GM19023 (cell line): ENCODE data around the gene IL12RB2.
A peak's percentile ranks its signal among the peaks of the same experiment; 100 is the strongest.

Source experiments
- ATAC-seq: cut with Tn5 transposase; IDR thresholded peaks from one replicate; pipeline ENCODE4 v1.9.1; 2021; ENCODE audit warnings: mild to moderate bottlenecking, moderate library complexity; ENCODE audit not compliant: unreplicated experiment

Gene IL12RB2

GRCh38 chr1:67347688-67348472 lies 40.2 kb downstream of the IL12RB2 start:
- ATAC-seq = no peak

GRCh38 chr1:67348586-67349252 lies 41.0 kb downstream of the IL12RB2 start:
- no peak for ATAC-seq

DNA sequence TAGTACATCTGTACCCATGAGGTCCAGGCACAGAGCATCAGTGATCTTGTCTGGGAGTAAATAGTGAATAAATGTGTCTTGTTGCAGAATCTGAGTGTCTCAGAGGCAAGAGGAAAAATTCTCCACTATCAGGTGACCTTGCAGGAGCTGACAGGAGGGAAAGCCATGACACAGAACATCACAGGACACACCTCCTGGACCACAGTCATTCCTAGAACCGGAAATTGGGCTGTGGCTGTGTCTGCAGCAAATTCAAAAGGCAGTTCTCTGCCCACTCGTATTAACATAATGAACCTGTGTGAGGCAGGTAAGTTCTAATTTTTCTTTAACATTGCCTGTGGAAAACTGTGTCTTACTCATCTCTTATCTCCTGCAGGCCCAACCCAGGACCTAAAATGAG lies 43.1 kb downstream of the IL12RB2 start:
- ATAC-seq = peak; percentile 75

- ATAC-seq = no peak
Observed at GRCh38 chr1:67352211-67352610, 44.5 kb downstream of the IL12RB2 start.

- no peak for ATAC-seq
Observed at GRCh38 chr1:67355745-67356424, 48.2 kb downstream of the IL12RB2 start.

GRCh38 chr1:67359592-67359991 lies 51.9 kb downstream of the IL12RB2 start:
- ATAC-seq = no peak

DNA sequence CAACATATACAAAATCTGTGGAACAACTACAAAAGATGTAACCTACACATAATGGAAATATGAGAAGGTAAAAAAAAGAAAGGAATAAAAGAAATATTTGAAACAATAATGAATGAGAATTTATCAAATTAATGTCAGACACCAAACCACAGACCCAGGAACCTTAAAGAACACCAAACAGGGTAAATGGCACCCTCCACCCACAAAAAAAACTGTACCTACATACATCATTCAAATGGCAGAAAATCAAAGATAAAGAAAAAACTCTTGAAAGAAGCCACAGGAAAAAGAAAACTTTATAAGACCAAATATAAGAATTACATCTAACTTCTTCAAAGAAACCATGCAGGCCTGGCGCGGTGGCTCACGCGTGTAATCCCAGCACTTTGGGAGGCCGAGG lies 54.0 kb downstream of the IL12RB2 start:
- ATAC-seq = no peak

DNA sequence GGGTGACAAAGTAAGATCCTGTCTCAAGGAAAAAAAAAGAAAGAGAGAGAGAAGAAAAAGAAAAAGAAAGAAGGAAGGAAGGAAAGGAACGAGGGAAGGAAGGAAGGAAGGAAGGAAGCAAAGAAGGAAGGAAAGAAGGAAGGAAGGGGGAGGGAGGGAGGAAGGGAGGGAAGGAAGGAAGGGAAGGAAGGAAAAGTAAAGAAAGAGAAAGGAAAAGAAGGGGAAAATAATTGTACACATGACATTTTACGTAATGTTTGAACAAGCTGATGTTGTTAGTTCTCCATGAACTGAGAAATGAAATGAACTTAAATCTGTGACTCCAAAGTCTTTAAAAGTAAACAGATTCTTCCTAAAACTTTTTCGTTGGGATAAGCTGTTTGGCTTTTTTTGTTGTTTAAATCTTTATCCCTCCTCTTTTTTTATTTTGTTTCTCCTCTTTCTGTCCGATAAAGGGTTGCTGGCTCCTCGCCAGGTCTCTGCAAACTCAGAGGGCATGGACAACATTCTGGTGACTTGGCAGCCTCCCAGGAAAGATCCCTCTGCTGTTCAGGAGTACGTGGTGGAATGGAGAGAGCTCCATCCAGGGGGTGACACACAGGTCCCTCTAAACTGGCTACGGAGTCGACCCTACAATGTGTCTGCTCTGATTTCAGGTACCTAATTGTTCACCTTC lies 59.8 kb downstream of the IL12RB2 start:
- no peak for ATAC-seq

- ATAC-seq = no peak
Observed at GRCh38 chr1:67368046-67368514, 60.4 kb downstream of the IL12RB2 start.

GRCh38 chr1:67371043-67371442 lies 63.4 kb downstream of the IL12RB2 start:
- no peak for ATAC-seq

DNA sequence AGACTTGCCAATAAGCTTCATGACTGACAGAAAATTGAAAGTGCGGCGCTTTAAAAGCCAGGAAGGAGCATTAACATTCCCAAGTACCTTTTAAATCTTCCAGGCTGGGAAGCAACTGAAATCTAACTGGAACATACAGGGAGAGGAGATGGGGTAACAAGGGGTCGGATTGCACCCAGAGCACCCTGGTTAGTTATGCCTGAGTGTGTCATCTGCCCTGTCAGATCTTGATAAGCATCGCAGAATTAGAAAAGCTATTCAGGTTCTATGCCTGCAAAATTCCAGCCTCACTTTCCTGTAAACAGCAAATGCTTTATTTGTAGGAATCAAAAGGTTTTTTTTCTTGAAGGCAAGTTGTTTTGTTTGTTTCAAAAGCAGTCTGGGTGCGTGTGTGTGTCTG lies 64.0 kb downstream of the IL12RB2 start:
- ATAC-seq = no peak

GRCh38 chr1:67372136-67372535 lies 64.5 kb downstream of the IL12RB2 start:
- ATAC-seq = no peak

GRCh38 chr1:67372898-67373297 lies 65.2 kb downstream of the IL12RB2 start:
- ATAC-seq = no peak

GRCh38 chr1:67376381-67376780 lies 68.7 kb downstream of the IL12RB2 start:
- no peak for ATAC-seq

- no peak for ATAC-seq
Observed at GRCh38 chr1:67377253-67377652, 69.6 kb downstream of the IL12RB2 start.

DNA sequence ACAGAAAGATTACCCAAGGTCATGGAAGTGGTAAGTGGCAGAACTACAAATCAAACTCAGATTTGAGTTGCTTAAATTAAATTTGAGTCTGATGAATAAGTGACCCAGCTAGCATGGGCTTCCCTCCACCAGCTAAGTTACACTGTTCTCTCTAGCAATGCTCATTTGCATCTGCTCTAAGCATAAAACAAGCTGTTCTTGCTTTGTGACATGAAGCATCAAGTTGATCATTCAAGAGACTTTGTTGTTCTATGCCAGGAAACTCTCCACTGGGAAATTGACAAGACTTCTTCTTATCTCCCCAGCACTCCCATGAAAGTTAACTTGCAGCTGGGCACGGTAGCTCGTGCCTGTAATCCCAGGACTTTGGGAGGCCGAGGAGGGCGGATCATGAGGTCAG lies 73.5 kb downstream of the IL12RB2 start:
- no peak for ATAC-seq

GRCh38 chr1:67382292-67382691 lies 74.6 kb downstream of the IL12RB2 start:
- ATAC-seq = no peak

DNA sequence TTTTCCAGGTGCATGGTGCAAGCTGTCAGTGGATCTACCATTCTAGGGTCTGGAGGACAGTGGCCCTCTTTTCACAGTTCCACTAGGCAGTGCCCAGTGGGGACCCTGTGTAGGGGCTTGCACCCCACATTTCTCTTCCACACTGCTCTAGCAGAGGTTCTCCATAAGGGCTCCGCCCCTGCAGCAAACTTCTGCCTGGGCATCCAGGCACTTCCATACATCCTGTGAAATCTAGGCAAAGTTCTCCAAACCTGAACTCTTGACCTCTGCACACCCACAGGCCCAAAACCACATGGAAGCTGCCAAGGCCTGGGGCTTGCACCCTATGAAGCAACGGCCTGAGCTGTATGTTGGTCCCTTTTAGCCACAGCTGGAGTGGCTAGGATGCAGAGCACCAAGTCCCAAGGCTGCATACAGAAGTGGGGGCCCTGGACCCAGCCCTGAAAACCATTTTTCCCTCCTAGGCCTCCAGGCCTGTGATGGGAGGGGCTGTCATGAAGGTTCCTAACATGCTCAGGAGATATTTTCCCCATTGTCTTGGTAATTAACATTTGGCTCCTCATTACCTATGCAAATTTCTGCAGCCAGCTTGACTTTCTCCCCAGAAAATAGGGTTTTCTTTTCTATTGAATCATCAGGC lies 76.4 kb downstream of the IL12RB2 start:
- ATAC-seq = no peak

DNA sequence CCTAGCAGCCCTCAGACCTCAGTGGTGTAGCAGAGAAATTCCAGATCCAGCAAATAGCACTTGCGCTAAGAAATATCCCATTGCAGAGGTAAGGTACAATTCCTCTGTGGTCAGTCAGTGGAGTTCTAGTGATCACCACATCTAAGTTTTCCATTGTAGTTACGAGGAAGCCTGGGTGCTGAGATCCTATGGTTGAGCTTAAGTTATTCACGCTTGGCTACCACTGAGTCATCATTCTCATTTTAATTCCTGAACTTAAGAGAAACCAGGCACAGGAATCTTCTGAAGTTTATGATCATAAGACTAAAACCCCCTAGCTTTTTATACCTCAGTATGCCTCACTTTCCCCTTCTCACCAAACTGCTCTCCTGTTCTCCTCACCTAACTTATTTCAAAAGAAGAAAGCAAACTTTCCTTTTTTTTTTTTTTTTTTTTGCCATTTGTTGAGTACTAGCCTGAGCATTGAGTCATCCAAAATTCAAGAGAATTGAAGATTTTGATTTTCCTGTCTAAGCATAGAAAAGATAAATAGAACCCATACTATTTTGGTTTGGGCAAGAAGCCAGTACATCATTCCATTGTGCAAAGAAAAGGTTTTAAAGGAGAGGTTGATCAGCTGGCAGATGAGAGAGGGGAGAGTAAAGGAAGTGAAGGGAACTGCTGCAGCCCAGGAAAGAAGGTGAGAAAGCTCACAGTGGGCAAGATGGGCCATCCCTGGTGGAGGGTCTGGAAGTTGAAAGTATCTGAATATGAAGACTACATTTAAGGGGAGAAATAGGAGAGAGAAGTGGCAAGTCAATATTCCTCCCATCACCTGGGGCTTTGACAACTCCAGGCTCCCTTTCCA lies 82.6 kb downstream of the IL12RB2 start:
- ATAC-seq = no peak

GRCh38 chr1:67393240-67393639 lies 85.6 kb downstream of the IL12RB2 start:
- no peak for ATAC-seq
